AG04450 (cell line): ENCODE measurements around the gene RTTN. TPM values are rescaled to one million over a fixed set of nuclear protein-coding genes. Genes with fewer than 3 reads are reported as not detected.

Experiments
- CTCF ChIA-PET: fragments of 300-600, 350-600 bp; formaldehyde crosslinking; extraction: SDS; loops from one replicate; lab custom pipeline; 2022; ENCODE audit warnings: antibody characterized with exemption, inconsistent platforms; lab: Charles Lee
- POLR2A ChIA-PET: fragments of 350-600 bp; formaldehyde crosslinking; extraction: SDS; loops from one replicate; lab custom pipeline; 2021; ENCODE audit warnings: antibody characterized with exemption, inconsistent platforms; lab: Yijun Ruan, JAX
- DNase-seq: peaks from one replicate; pipeline ENCODE4 v3.0.0-alpha.2; 2011; ENCODE audit warnings: low read depth, low spot score
- H3K27ac ChIP-seq: one replicate; pipeline ENCODE4 v1.5.1; 2012; ENCODE audit warnings: low read depth, low read length, control low read depth
- H3K27me3 ChIP-seq: one replicate; pipeline ENCODE4 v1.6.0; 2012; ENCODE audit warnings: low read length; ENCODE audit not compliant: control insufficient read depth, insufficient read depth
- H3K4me3 ChIP-seq: 2 replicates; pipeline ENCODE4 v1.5.1; 2011; ENCODE audit warnings: mild to moderate bottlenecking, low read depth, low read length, control low read depth
- H3K9me3 ChIP-seq: 2 replicates; pipeline ENCODE4 v1.5.1; 2012; ENCODE audit warnings: low read length; ENCODE audit not compliant: control insufficient read depth, insufficient read depth
- CTCF ChIP-seq: IDR thresholded peaks from 2 replicates; pipeline ENCODE4 v1.5.1; 2011; ENCODE audit warnings: low read depth, low read length, control low read depth, inconsistent platforms
- polyA plus RNA-seq: library from polyadenylated mRNA; depleted of rRNA; stranded (reverse); fragments of >200 nt; gene quantifications from 2 replicates; pipeline ENCODE4 v1.2.3, GENCODE V29; 2011

Gene RTTN
- polyA plus RNA-seq, 1 experiment = 4.6 TPM

GRCh38 chr18:70151614-70152013 is 53.9 kb downstream of the RTTN start:
- ChIA-PET POLR2A (no interaction called here), CTCF (interaction anchor here (2.4 kb wide), 1 partner anchor 303 kb away, joined by 9 read pairs; no protein-coding TSS in a partner anchor)
- no peak for DNase-seq
- H3K4me3 ChIP-seq = no peak overlapping the region
- no peaks in the 10 kb centered on the region for H3K27me3 ChIP-seq
- no peak overlapping the region for H3K27ac ChIP-seq
- no peak for TF ChIP-seq CTCF
- no peaks in the 10 kb centered on the region for H3K9me3 ChIP-seq

- H3K27ac ChIP-seq = no peak overlapping the region
- no peaks in the 10 kb centered on the region for H3K27me3 ChIP-seq
- TF ChIP-seq CTCF = no peak
- DNase-seq = no peak
- no peak overlapping the region for H3K4me3 ChIP-seq
- POLR2A ChIA-PET = no interaction called here
- CTCF ChIA-PET = interaction anchor here (0.6 kb wide), 1 partner anchor 44 kb away, joined by 3 read pairs; no protein-coding TSS in a partner anchor
- H3K9me3 ChIP-seq = no peaks in the 10 kb centered on the region
Measured at GRCh38 chr18:70149616-70150301, 55.7 kb downstream of the RTTN start.

GRCh38 chr18:70149156-70149555 is 56.3 kb downstream of the RTTN start:
- Histone ChIP-seq H3K4me3 (no peak overlapping the region), H3K27ac (no peak overlapping the region), H3K27me3 (no peaks in the 10 kb centered on the region), H3K9me3 (no peaks in the 10 kb centered on the region)
- DNase-seq = no peak
- ChIA-PET POLR2A (no interaction called here), CTCF (interaction anchor here (0.6 kb wide), 1 partner anchor 45 kb away, joined by 3 read pairs; no protein-coding TSS in a partner anchor)
- no peak for TF ChIP-seq CTCF

GRCh38 chr18:70148039-70148938 is 57.2 kb downstream of the RTTN start:
- H3K27ac ChIP-seq = no peak overlapping the region
- ChIA-PET POLR2A (no interaction called here), CTCF (no interaction called here)
- no peak for TF ChIP-seq CTCF
- H3K27me3 ChIP-seq = no peaks in the 10 kb centered on the region
- no peak for DNase-seq
- no peaks in the 10 kb centered on the region for H3K9me3 ChIP-seq
- H3K4me3 ChIP-seq = no peak overlapping the region

- H3K9me3 ChIP-seq = no peaks in the 10 kb centered on the region
- no peak for TF ChIP-seq CTCF
- no peak overlapping the region for H3K4me3 ChIP-seq
- no peaks in the 10 kb centered on the region for H3K27me3 ChIP-seq
- DNase-seq = no peak
- POLR2A ChIA-PET = no interaction called here
- no peak overlapping the region for H3K27ac ChIP-seq
- CTCF ChIA-PET = no interaction called here
Measured at GRCh38 chr18:70146174-70146573, 59.3 kb downstream of the RTTN start.
